ENCODE results near the gene PPP1CB. TPM values are rescaled to one million over a fixed set of nuclear protein-coding genes. Genes with fewer than 3 reads are reported as not detected.

The PPP1CB gene
- total RNA-seq, result 491 TPM
- long read RNA-seq, full-length matches to known transcripts, result 647 of 703 reads
- long read RNA-seq, partial matches to known transcripts, result 38 of 703 reads
- long read RNA-seq, other reads (novel, unspliced or antisense), result 18 of 703 reads

GRCh38 chr2:28751252-28751955 lies at the start of gene PPP1CB:
TSS of gene PPP1CB (plus strand) at chr2:28751830. CDS start at chr2:28752125, 295 bp downstream.
- intact Hi-C loops (cut with DNase I), result loop anchor here (1.0 to 10.0 kb wide), 6 partner anchors 34 to 157 kb away; partner anchors contain the start of gene WDR43
- peak; percentile 98 for DNase-seq (ENCODE audit: low spot score)

- peak; percentile 83 for DNase-seq (ENCODE audit: low spot score)
- intact Hi-C loops (cut with DNase I), result loop anchor here (2.0 to 5.0 kb wide), 5 partner anchors 14 to 110 kb away; partner anchors contain the start of gene PPP1CB
Observed at GRCh38 chr2:28702415-28702861, 49.2 kb upstream of the PPP1CB start.

- intact Hi-C loops (cut with DNase I), result loop anchor here (2.0 to 5.0 kb wide), 5 partner anchors 14 to 111 kb away; partner anchors contain the start of gene PPP1CB
- no peak for DNase-seq (ENCODE audit: low spot score)
Observed at GRCh38 chr2:28702878-28703277, 48.8 kb upstream of the PPP1CB start.

- intact Hi-C loops (cut with DNase I), result loop anchor here (5.0 kb wide), 3 partner anchors 48 to 112 kb away; partner anchors contain the start of gene PPP1CB
Observed at GRCh38 chr2:28704621-28705020, 47.0 kb upstream of the PPP1CB start.

DNA sequence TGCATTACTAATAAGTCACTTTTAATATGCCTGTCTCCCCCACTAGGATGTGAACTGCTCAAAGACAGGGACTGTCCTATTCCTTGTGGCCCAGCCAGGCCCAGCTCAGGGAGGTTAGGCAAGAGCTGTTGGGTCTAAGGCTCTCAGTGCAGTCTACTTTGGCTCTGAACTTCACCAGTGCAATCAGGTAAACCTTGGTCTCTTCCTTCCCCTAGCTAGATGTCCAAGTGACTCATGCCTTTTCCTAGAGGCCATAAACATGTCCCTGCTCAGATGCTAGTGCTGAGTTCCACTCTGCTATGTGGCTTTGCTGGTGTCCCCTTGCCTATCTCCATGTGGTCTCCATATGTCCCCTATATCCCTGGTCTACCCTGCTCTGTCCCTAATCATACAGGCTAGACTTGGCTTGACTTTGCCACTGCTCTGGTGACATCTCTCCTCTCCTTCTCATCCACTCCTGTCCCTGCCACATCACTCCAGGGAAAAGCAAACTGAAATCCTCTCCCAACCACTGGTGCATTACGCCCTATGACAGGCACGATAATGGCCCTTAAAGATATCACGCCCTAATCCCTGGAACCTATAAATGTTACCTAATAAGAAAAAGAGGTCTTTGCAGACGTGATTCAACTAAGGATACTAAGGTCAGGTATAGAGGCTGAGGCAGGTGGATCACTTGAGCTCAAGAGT lies 45.7 kb upstream of the PPP1CB start:
- intact Hi-C loops (cut with DNase I), result no loop called here
- no peak for DNase-seq (ENCODE audit: low spot score)

More at GRCh38 chr2:28704621-28705020, 47.0 kb upstream of the PPP1CB start:
- DNase-seq (ENCODE audit: low spot score), result no peak

DNA sequence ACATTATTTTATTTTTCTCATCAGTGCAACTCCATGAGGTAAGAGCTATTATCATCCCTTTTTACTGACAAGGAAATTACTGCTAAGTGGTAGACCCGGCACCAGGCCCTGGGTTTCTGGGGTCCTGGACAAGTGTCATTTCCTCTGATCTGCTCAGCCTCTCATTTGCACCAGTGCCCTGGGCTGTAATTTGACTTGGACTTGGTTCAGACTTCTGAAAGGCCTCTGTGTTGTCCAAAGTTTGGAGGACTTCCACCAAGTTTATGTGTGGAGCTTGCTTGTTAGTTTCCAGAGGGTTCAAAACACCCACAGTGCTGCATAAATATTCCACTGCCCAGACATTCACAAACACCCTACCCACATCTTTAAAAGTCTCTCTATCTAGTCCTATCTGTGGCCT lies 44.0 kb upstream of the PPP1CB start:
- intact Hi-C loops (cut with DNase I), result no loop called here
- no peak for DNase-seq (ENCODE audit: low spot score)

DNA sequence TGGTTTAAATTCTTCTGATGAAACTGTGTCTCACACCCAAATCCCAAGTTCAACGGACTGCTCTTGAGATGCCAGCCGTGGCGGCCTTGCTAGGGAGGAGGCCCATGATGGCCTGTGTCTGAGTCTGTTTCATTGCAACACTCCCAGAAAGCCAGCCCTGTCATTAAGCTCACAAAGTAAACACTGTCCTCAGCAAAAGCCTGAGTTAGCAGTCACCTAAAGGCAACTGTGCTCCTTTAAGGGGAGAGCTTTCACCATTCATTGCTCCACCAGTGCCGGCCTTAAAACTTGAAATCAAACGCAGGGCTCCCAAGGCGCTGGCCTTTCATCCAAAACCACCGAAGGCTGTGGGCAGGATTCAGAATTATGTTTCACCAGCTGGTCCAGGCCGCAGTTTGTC lies 42.5 kb upstream of the PPP1CB start:
- intact Hi-C loops (cut with DNase I), result no loop called here
- no peak for DNase-seq (ENCODE audit: low spot score)

DNA sequence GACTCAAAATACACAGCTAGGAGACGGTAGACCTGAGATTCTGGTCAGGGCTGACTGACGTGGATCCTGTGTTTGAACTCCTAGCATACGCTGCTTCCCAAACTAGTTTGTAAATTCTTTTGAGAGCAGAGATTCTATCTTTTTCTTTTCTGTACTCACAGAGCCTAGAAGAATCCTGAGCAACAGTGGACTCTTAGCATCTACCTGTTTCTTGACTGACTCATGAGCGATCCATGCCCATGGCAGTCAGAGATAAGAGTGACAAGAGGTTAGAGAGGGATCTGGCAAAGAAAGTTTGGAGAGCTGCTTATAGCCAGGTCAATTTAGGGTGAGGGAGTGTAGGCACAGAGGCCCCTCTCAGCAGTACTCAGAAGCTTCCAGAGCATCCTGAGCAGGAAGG lies 41.1 kb upstream of the PPP1CB start:
- intact Hi-C loops (cut with DNase I), result no loop called here
- no peak for DNase-seq (ENCODE audit: low spot score)

DNA sequence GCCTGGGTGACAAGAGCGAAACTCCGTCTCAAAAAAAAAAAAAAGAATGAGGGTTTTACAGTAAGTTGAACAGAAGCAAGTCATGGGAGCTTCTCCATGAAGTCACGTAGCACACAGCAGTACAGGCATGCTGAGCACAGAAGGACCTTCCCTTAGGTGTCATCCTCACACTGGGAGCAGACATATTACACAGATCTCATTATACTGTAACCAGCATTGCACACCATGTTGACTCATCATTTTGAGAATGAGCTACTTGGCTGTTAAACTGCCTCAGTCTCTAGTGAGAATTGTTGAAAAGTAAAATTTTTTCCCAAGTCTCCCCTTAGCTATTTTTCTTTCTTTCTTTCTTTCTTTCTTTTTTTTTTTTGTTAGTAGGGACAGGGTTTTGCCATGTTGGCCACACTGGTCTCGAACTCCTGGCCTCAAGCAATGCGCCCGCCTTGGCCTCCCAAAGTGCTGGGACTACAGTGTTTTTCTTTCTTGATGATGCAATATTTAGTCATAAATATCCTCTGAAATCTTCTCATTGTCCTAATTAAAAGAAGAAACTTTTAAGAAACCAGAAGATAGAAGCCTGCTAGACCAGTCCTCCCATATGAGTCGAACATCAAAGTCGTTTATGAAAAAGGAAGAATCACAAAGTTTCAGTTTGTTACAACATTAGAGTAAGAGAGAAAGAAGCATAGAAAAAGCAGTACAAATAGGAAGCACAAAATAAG lies 37.9 kb upstream of the PPP1CB start:
- no peak for DNase-seq (ENCODE audit: low spot score)
- intact Hi-C loops (cut with DNase I), result no loop called here

DNA sequence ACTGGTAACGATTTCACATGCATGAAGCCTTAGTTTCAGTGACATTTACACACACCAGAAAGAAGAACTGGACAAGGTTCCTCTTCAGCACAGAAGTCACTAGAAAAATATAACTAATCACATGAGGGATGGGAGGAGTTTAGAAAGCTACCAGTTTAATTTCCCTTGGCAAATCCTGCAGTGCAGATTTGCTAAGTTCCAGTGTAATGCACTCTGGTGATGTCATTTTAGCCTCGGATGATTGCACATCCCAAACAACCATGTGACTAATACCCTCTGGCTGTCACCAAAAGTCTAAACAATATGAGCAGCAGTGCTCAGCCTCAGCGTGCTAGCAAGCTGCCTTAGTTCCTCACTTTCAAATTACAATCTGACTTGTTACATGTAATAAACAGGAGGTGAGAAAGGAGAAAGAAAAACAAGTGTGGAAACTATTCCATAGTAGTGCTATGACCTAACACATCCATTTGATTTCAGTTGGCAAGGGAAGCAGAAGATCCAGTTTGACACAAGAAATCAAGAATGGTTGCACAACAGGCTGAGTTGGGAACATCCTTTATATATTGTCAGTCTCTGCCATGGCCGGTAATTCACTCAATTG lies 35.3 kb upstream of the PPP1CB start:
- intact Hi-C loops (cut with DNase I), result loop anchor here (2.0 to 5.0 kb wide), 3 partner anchors 14 to 124 kb away; partner anchors contain the start of gene PPP1CB

GRCh38 chr2:28717339-28717758 lies 34.3 kb upstream of the PPP1CB start:
- peak; percentile 89 for DNase-seq (ENCODE audit: low spot score)
- intact Hi-C loops (cut with DNase I), result loop anchor here (1.0 to 5.0 kb wide), 4 partner anchors 15 to 125 kb away; partner anchors contain the start of gene PPP1CB

More for the DNA sequence above, 35.3 kb upstream of the PPP1CB start:
- DNase-seq (ENCODE audit: low spot score), result no peak

DNA sequence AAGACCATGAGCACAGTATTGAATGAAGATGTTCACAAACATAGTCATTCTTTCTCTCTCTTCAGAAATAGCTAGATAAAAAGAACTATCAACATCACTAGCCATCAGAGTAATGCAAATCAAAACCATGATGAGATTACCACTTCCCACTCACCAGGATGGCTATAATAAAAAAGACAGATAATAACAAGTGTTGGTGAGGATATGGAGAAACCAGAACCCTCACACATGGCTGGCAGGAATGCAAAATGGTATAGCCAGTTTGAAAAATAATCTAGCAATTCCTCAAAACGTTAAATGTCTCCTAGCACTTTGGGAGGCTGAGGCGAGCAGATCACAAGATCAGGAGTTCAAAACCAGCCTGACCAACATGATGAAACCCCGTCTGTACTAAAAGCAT lies 31.3 kb upstream of the PPP1CB start:
- intact Hi-C loops (cut with DNase I), result no loop called here

GRCh38 chr2:28721601-28722191 lies 29.9 kb upstream of the PPP1CB start:
- DNase-seq (ENCODE audit: low spot score), result no peak
- intact Hi-C loops (cut with DNase I), result no loop called here

More for the DNA sequence above, 31.3 kb upstream of the PPP1CB start:
- DNase-seq (ENCODE audit: low spot score), result no peak

DNA sequence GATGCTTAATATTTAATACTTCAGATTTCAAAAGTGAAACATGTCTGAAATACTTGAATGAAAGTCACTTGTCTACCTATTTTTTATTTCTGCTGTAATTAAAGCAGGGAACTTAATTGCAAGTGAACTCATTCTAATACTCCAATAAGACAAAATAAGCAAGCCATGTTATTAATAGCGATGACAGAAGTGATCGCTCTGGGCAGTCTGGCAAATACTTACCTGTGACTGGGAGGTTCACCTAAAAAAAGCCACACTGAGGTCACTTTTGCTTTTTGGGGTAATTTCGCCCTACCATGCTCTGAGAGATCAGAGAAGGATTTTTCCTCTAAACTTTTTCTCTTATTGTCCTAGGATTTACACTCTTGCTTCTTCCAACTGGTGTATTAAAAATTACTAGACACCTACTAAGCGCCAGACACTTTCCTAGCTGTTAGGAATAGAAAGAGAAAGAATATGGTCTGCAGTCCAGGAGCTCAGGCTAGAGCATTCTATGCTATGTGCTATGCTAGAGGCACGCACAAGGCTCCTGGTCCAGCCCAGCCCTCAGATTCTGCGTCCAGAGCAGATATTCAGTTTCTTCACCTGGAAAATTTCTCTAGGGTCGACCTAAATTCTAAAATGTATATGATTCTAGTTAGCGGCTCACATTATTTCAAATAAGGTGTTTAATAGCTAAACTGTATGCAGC lies 26.5 kb upstream of the PPP1CB start:
- DNase-seq (ENCODE audit: low spot score), result no peak
- intact Hi-C loops (cut with DNase I), result no loop called here

DNA sequence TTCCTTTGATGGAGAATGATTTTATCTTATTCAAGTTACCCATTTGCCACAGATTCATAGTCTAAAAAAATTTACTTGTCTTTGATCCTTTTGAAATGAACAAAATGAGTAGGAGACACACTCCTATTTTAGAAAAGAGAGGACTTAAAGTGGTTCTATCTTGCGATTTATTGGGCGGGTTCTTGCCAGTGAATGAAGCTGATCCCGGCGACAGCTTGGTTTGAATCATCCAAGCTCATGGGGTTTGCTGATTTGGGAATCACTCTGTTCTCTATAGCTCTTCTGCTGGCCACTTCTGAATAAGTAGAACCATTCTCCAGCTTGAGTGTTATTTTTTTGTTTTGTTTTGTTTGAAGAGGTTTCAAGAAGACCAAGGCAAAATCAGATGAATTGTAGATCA lies 25.5 kb upstream of the PPP1CB start:
- no peak for DNase-seq (ENCODE audit: low spot score)
- intact Hi-C loops (cut with DNase I), result no loop called here

DNA sequence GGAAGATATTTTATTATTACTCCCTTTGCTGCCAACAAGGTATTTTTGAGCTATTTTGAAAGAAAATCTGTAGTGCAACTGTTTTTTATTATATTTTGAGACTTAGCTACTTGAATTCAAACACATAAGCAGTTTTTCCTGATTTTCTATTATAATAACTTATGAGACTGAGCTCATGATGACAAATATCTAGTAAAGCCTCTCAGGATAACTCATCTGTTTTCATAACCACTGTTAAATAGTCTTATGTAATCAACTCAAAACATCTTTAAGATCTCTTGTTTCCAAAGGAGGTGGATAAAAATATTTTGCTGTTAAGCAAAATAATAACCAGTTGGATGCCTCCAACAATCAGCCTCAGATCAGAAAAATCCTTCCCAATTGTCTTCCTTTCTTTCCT lies 21.9 kb upstream of the PPP1CB start:
- intact Hi-C loops (cut with DNase I), result no loop called here
- no peak for DNase-seq (ENCODE audit: low spot score)

DNA sequence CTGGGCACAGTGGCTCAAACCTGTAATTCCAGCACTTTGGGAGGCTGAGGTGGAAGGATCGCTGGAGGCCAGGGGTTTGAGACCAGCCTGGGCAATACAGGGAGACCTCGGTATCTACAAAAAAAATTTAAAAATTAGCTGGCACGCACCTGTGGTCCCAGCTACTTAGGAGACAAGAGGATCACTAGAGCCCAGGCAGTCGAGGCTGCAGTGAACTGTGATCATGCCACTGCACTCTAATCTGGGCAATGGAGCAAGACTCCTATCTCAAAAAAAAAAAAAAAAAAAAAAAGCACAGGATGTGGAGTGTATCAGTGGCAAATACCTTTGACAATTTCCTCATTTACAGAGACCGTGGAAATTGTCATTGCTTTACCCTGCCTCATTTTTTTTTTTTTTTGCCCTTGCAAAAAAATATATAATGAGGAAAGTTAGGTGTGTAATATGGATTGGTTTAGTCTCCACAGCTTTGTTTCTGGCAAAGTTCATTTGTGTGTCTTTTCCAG lies 20.9 kb upstream of the PPP1CB start:
- no peak for DNase-seq (ENCODE audit: low spot score)
- intact Hi-C loops (cut with DNase I), result no loop called here

DNA sequence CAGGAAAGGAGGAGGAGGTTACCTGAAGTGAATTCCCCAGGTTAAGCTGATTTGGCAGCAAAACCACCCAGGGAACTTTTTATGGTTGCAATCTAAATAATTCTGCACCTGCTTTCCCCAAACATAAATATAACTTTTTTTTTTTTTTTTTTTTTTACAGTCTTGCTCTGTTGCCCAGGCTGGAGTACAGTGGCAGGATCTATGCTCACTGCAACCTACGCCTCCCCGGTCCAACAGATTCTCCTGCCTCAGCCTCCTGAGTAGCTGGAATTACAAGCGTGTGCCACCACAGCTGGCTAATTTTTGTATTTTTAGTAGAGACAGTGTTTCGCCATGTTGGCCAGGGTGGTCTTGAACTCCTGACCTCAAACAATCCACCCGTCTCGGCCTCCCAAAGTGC lies 16.1 kb upstream of the PPP1CB start:
- intact Hi-C loops (cut with DNase I), result no loop called here
- DNase-seq (ENCODE audit: low spot score), result no peak

All from cardiac septum (tissue), 1 donor.